ACHN (cell line): ENCODE measurements around the gene PRKCB.
A peak's percentile ranks its signal among the peaks of the same experiment; 100 is the strongest.

Experiments
- DNase-seq: peaks from one replicate; pipeline ENCODE4 v3.0.0-alpha.2; 2015
- in situ Hi-C: cut with HindIII; loops from 2 replicates; pipeline ENCODE4 v1.10.0; 2017; ENCODE audit warnings: low sequenced_read_pairs, low pct_ligation_motif_present, low pct_unique_long_range_greater_than_20kb

The PRKCB gene

GRCh38 chr16:23835390-23836077 lies at the start of gene PRKCB:
PRKCB (plus strand) TSS chr16:23835983.
- DNase-seq = peak; percentile 15
- in situ Hi-C loops = no loop called here

GRCh38 chr16:23786964-23787561 lies 48.7 kb upstream of the PRKCB start:
- in situ Hi-C loops = loop anchor here (25.0 kb wide), 1 partner anchor 225 kb away; no protein-coding TSS in a partner anchor
- DNase-seq = no peak

DNA sequence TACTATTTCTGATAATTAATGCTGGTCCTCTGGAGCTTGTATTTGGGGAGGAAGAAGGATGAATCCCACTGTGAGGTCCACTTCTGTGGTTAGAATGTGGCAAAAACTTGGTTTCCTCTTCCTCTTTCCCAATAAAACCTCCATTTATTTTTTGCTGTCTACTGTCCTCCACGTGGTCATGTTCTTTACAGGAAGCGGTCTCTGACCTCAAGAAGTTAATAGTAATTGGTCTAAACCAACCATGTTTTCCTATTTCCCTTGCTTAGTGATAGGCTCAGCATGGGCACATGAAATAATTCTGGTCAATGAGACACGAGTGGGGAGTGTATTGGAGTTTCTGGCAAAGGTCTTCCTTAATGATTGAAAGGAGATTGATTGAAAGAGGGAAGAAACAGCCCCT lies 47.1 kb upstream of the PRKCB start:
- in situ Hi-C loops = loop anchor here (25.0 kb wide), 1 partner anchor 224 kb away; no protein-coding TSS in a partner anchor
- DNase-seq = no peak

DNA sequence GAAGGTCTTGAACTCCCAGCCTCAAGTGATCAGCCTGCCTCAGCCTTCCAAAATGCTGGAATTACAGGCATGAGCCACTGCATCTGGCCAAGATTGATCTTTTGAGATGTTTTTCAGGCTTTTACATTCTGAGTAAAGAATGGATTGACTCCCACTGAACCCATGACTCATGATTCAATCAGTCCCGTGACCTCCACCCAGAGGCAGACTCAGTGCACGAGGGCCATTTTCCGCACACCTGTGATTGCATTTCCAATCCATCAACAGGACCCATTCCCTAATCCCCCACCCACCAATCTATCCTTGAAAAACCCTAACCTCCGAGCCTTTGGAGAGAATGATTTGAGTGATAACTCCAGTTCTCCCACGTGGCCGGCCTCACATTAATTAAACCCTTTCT lies 40.4 kb upstream of the PRKCB start:
- no peak for DNase-seq
- in situ Hi-C loops = loop anchor here (25.0 kb wide), 1 partner anchor 217 kb away; no protein-coding TSS in a partner anchor

- DNase-seq = no peak
- in situ Hi-C loops = loop anchor here (25.0 kb wide), 1 partner anchor 215 kb away; no protein-coding TSS in a partner anchor
Observed at GRCh38 chr16:23796941-23797340, 38.8 kb upstream of the PRKCB start.

DNA sequence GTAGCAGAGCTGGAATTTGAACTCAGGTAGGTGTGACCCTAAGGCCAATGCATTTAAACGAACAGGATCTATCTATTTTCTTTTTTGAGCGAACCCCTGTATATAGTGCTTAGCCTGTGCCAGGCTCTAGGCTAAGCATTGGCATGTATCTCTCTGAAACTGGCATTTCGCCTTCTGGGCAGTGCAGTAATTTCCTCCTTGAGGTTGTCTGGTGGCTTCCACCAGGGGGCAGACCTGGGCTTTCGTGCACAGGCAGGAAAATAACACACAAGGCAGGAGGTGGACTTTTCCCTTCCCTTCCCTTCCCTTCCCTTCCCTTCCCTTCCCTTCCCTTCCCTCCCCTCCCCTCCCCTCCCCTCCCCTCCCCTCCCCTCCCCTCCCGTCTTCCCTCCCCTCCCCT lies 34.4 kb upstream of the PRKCB start:
- in situ Hi-C loops = no loop called here
- peak; percentile 69 for DNase-seq

GRCh38 chr16:23802776-23803175 lies 33.0 kb upstream of the PRKCB start:
- in situ Hi-C loops = no loop called here
- no peak for DNase-seq

DNA sequence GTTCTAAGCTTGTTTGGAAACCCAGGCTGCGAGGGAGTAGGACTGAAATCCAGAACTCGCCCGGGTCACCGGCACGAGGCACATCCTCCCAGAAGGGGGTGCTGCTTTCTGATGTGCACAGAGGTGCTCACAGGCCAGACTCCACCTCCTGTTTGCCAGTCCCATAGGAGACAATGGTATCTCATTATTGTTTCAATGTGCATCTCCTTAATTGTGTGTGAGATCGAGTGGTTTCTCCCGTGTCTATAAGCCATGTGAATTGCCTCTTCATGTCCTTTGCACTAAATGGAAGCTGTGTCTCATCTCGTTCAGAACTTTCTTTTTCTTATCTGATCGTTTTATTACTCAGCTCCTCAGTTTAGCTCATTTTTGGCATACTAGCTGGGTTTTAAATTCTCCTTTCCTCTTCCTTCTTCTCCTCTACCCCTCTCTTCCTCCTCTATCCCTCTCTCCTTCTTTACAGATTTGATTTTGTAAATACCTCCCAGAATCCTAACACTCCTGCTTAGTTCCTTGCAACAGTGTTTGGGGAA lies 32.1 kb upstream of the PRKCB start:
- in situ Hi-C loops = no loop called here
- peak; percentile 73 for DNase-seq

DNA sequence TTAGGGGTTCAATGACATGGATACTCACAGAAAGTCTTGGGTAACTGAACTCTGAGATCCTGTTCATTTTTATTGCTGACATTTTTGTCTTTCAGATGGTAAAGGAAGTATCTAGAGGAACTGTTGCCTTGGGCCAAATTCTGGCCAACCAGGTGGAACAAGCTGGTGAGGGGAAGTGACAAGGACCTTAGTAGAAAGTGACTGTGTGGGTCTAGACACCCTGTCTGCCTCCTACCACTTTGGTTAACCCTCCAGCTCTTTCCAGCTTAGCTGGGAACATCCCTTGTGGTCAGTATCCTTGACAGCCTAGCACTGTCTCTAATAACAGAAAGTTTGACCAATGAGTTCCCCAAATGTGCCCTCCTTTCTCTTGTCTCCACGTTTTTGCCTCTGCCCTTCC lies 28.8 kb upstream of the PRKCB start:
- in situ Hi-C loops = no loop called here
- no peak for DNase-seq

DNA sequence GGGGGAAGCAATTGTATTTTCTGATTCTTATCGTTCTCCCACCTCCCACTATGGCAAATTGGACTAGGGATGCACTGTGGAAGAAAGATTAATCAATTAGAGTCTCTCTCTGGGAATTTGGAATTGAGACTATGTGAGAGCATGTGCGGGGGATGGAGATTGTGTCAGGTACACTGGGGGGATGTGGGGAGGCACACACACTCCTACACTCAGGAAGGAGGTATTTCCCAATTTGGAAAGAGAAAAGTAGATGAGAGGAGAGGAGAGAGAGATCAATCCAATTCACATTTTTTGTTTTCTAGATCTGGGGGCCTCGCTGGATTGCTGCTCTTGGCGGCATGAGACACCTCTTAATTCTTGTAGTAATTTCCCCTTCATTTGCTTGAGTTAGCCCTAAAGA lies 14.3 kb upstream of the PRKCB start:
- DNase-seq = no peak
- in situ Hi-C loops = no loop called here

GRCh38 chr16:23821875-23822688 lies 13.7 kb upstream of the PRKCB start:
- in situ Hi-C loops = no loop called here

GRCh38 chr16:23823475-23824384 lies 12.1 kb upstream of the PRKCB start:
- in situ Hi-C loops = no loop called here
- DNase-seq = peak; percentile 85

More at GRCh38 chr16:23821875-23822688, 13.7 kb upstream of the PRKCB start:
- no peak for DNase-seq

DNA sequence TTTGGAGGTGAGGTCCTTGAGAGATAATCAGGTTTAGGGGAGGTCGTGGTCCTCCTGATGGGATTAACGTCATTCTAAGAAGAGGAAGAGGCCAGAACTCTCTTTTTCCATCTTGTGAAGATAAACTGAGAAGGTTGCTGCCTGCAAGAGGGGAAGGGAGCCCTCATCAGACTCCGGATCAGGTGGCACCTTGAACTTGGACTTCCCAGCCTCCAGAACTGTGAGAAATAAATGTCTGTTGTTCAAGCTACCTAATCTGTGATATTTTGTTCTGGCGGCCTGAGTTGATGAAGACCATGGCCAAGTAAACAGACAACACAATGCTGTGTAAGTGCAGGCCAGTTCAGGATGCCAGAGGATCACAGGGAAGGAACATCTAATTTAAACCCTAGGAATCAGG lies 10.9 kb upstream of the PRKCB start:
- in situ Hi-C loops = no loop called here
- no peak for DNase-seq

- DNase-seq = no peak
- in situ Hi-C loops = no loop called here
Observed at GRCh38 chr16:23826528-23827045, 9.2 kb upstream of the PRKCB start.

DNA sequence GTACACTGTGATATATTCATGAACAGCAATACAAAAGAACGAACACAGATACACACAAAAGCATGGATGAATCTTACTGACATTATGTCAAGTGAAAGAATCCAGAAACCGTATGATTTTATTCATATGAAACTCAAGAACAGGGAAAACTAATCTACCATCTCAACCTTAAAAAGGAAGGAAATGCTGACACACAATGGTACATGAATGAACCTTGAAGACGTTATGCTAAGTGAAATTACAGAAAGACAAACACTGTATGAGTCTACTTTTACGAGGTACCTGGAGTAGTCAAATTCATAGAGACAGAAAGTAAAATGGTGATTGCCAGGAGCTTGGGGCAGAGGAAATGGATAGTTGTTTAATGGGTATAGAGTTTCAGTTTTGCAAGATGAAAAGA lies 8.7 kb upstream of the PRKCB start:
- no peak for DNase-seq

DNA sequence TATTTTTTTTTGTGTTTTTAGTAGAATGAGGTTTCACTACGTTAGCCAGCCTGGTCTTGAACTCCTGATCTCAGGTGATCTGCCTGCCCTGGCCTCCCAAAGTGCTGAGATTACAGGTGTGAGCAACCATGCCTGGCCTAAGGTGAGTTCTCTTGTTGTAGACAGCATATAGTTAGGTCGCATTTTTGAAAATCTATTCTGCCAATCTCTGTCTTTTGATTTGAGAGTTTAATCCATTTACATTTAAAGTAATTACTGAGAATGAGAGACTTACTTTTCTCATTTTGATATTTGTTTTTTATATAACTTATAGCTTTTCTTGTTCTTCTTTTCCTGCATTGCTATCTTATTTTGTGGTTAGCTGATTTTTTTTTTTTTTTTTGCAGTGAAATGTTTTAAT lies 6.3 kb upstream of the PRKCB start:
- DNase-seq = no peak
- in situ Hi-C loops = no loop called here

More for the DNA sequence above, 8.7 kb upstream of the PRKCB start:
- in situ Hi-C loops = no loop called here

GRCh38 chr16:23830276-23830675 lies 5.5 kb upstream of the PRKCB start:
- in situ Hi-C loops = no loop called here
- no peak for DNase-seq

GRCh38 chr16:23832882-23833281 lies 2.9 kb upstream of the PRKCB start:
- no peak for DNase-seq
- in situ Hi-C loops = no loop called here
